Esophagus squamous epithelium (tissue), 4 donors: ENCODE data around the gene FAAP100.

Experiments used
- CTCF ChIP-seq, 6 experiments: fragments of 450-650 bp in 4 of 6; fragments of 200-600 bp in 2 of 6; sonication (generic) in 2 of 6; IDR thresholded peaks; one replicate each; pipeline ENCODE4 v1.5.1; 2016 to 2019; ENCODE audit warnings: antibody characterized with exemption in 6 of 6, mild to moderate bottlenecking in 4 of 6, moderate library complexity in 4 of 6
- POLR2A ChIP-seq, 4 donors: fragments of 450-650 bp; IDR thresholded peaks; one replicate each; pipeline ENCODE4 v1.6.1; 2017; ENCODE audit warnings: antibody characterized with exemption in 4 of 4, mild to moderate bottlenecking in 4 of 4, moderate library complexity in 3 of 4

GRCh38 chr17:81547614-81547982 lies 4.6 kb downstream of the FAAP100 start:
- no peak for TF ChIP-seq POLR2A (IDR thresholded peaks at IDR 0.05)
- TF ChIP-seq CTCF (IDR thresholded peaks at IDR 0.05): no peak
